HG03571 (cell line): ENCODE results near the gene ESYT2.

Source experiments
- ATAC-seq: cut with Tn5 transposase; IDR thresholded peaks from one replicate; pipeline ENCODE4 v1.9.1; 2021; ENCODE audit not compliant: unreplicated experiment

ESYT2 gene

GRCh38 chr7:158745057-158745715, 84.1 kb downstream of the ESYT2 start:
- no peak for ATAC-seq

- no peak for ATAC-seq
Measured at GRCh38 chr7:158744070-158744469, 85.2 kb downstream of the ESYT2 start.

- ATAC-seq: no peak
Measured at GRCh38 chr7:158743219-158743618, 86.1 kb downstream of the ESYT2 start.

GRCh38 chr7:158742065-158742821, 87.1 kb downstream of the ESYT2 start:
- ATAC-seq: no peak

- no peak for ATAC-seq
Measured at GRCh38 chr7:158741294-158741666, 88.0 kb downstream of the ESYT2 start.

GRCh38 chr7:158740657-158741293, 88.5 kb downstream of the ESYT2 start:
- ATAC-seq: no peak

- no peak for ATAC-seq
Measured at GRCh38 chr7:158740013-158740656, 89.2 kb downstream of the ESYT2 start.

GRCh38 chr7:158738841-158739240, 90.5 kb downstream of the ESYT2 start:
- no peak for ATAC-seq

GRCh38 chr7:158737064-158737695, 92.1 kb downstream of the ESYT2 start:
- no peak for ATAC-seq

GRCh38 chr7:158735935-158736334, 93.4 kb downstream of the ESYT2 start:
- no peak for ATAC-seq

GRCh38 chr7:158734861-158735260, 94.4 kb downstream of the ESYT2 start:
- ATAC-seq: no peak

GRCh38 chr7:158733775-158734494, 95.4 kb downstream of the ESYT2 start:
- no peak for ATAC-seq

- no peak for ATAC-seq
Measured at GRCh38 chr7:158733220-158733519, 96.1 kb downstream of the ESYT2 start.

GRCh38 chr7:158732494-158733219, 96.7 kb downstream of the ESYT2 start:
- ATAC-seq: no peak

GRCh38 chr7:158731761-158732160, 97.5 kb downstream of the ESYT2 start:
- no peak for ATAC-seq

- ATAC-seq: no peak
Measured at GRCh38 chr7:158730383-158731346, 98.6 kb downstream of the ESYT2 start.

- no peak for ATAC-seq
Measured at GRCh38 chr7:158729646-158730382, 99.5 kb downstream of the ESYT2 start.

GRCh38 chr7:158728911-158729645, 100.2 kb downstream of the ESYT2 start:
- ATAC-seq: no peak
